Transverse colon (tissue), 4 donors: ENCODE data around the gene ROBO1. TPM values are rescaled to one million over a fixed set of nuclear protein-coding genes. Genes with fewer than 3 reads are reported as not detected.

Source experiments
- DNase-seq: peaks from one replicate; pipeline ENCODE4 v3.0.0-alpha.2; 2019
- H3K27ac ChIP-seq, 4 donors: fragments of 200-600 bp; sonication (generic); 2 replicates each; pipeline ENCODE4 v1.5.1; 2016 to 2018; ENCODE audit warnings: inconsistent platforms in 4 of 4
- H3K27me3 ChIP-seq: fragments of 200-600 bp; sonication (generic); 2 replicates; pipeline ENCODE4 v1.5.1; 2017; ENCODE audit warnings: inconsistent platforms
- H3K36me3 ChIP-seq, 4 donors: fragments of 200-600 bp; sonication (generic); 2 replicates each; pipeline ENCODE4 v1.5.1; 2017 to 2019; ENCODE audit warnings: inconsistent platforms in 4 of 4
- H3K4me1 ChIP-seq, 4 donors: fragments of 200-600 bp; sonication (generic); 2 replicates each; pipeline ENCODE4 v1.5.1; 2017 to 2020; ENCODE audit warnings: inconsistent platforms in 4 of 4
- H3K4me3 ChIP-seq, 4 donors: fragments of 200-600 bp; sonication (generic); 1 replicate in 1 of 4; 2 replicates in 3 of 4; pipeline versions ENCODE4 v1.5.1 to v1.6.1; 2017 to 2019; ENCODE audit warnings: inconsistent platforms in 4 of 4
- H3K9me3 ChIP-seq, 2 donors: fragments of 200-600 bp; sonication (generic); 2 replicates each; pipeline ENCODE4 v1.5.1; 2017 to 2019; ENCODE audit warnings: inconsistent platforms in 2 of 2
- CTCF ChIP-seq, 5 experiments: fragments of 200-600 bp in 3 of 5; fragments of 450-650 bp in 2 of 5; sonication (generic) in 3 of 5; IDR thresholded peaks; 1 replicate in 2 of 5; 2 replicates in 3 of 5; pipeline ENCODE4 v1.5.1; 2016 to 2017; ENCODE audit warnings: antibody characterized with exemption in 5 of 5, inconsistent platforms in 3 of 5, mild to moderate bottlenecking in 2 of 5, moderate library complexity in 1 of 5
- EP300 ChIP-seq: sonication (generic); formaldehyde crosslinking; IDR thresholded peaks from one replicate; pipeline ENCODE4 v1.6.1; 2017; ENCODE audit warnings: antibody characterized with exemption, low read depth
- POLR2A ChIP-seq: fragments of 450-650 bp; IDR thresholded peaks from one replicate; pipeline ENCODE4 v1.6.1; 2016; ENCODE audit warnings: antibody characterized with exemption, mild to moderate bottlenecking, moderate library complexity
- POLR2AphosphoS5 ChIP-seq, 3 donors: sonication (generic); formaldehyde crosslinking; IDR thresholded peaks; one replicate each; pipeline ENCODE4 v1.6.1; 2016; ENCODE audit warnings: antibody characterized with exemption in 3 of 3
- WGBS, 2 donors: methylation state at CpG; one replicate each; pipeline ENCODE4 v1.1.5; 2018; ENCODE audit warnings: low coverage in 1 of 2; 5-methylcytosine and 5-hydroxymethylcytosine counted together
- in situ Hi-C, 4 donors: fragments of 200-750 bp; cut with MboI; loops; one replicate each; pipeline versions ENCODE4 v1.15.0 to v1.15.1; 2017; ENCODE audit warnings: low sequenced_read_pairs in 3 of 4, low pct_ligation_motif_present in 1 of 4, low pct_unique_long_range_greater_than_20kb in 1 of 4
- intact Hi-C: fragments of 100-400 bp; cut with DNase I; formaldehyde crosslinking; loops from one replicate; pipeline ENCODE4 v1.15.1; 2023; ENCODE audit warnings: low total_unique reads
- total RNA-seq, 4 donors: library from RNA; depleted of rRNA; stranded (reverse); fragments of >200 nt; gene quantifications; one replicate each; pipeline ENCODE4 v1.1.0, GENCODE V29; 2016

The ROBO1 gene
- total RNA-seq, 4 donors from 2014 or later: 7.6 to 68.7 (median 9.1) TPM

- intact Hi-C loops (no loop called here), in situ Hi-C loops (no loop called here)
- Histone ChIP-seq H3K9me3 (no peaks in the 10 kb centered on the region), H3K4me1 (no peaks in the 10 kb centered on the region), H3K36me3 (no peaks in the 10 kb centered on the region), H3K4me3 (no peak overlapping the region), H3K27ac (no peak overlapping the region), H3K27me3 (no peaks in the 10 kb centered on the region)
- DNase-seq: no peak
- TF ChIP-seq EP300 (no peak), CTCF (IDR thresholded peaks at IDR 0.05) (no peak), POLR2AphosphoS5 (IDR thresholded peaks at IDR 0.05) (no peak)
Measured at GRCh38 chr3:78906245-78906644, 861.6 kb downstream of the ROBO1 start.

- DNase-seq: no peak
- Histone ChIP-seq H3K4me1 (no peaks in the 10 kb centered on the region), H3K36me3 (no peaks in the 10 kb centered on the region), H3K9me3 (no peaks in the 10 kb centered on the region), H3K4me3 (no peak overlapping the region), H3K27me3 (no peaks in the 10 kb centered on the region), H3K27ac (no peak overlapping the region)
- intact Hi-C loops: no loop called here
- no peak for TF ChIP-seq POLR2A
- TF ChIP-seq CTCF (IDR thresholded peaks at IDR 0.05): no peak
- 80 to 83% methylated on average over 3 of the region's 3 CpGs for WGBS, 2 donors
- in situ Hi-C loops: no loop called here
Measured at GRCh38 chr3:78905700-78906099, 862.1 kb downstream of the ROBO1 start.

- in situ Hi-C loops: no loop called here
- intact Hi-C loops: no loop called here
- WGBS, 2 donors: 88 to 100% methylated on average over 1 of the region's 1 CpG
Measured at GRCh38 chr3:78901544-78901943, 866.3 kb downstream of the ROBO1 start.

GRCh38 chr3:78900880-78901279 is 866.9 kb downstream of the ROBO1 start:
- in situ Hi-C loops: no loop called here
- no peaks in the 10 kb centered on the region for H3K4me1 ChIP-seq
- H3K36me3 ChIP-seq: no peaks in the 10 kb centered on the region
- H3K4me3 ChIP-seq: no peak overlapping the region
- WGBS, 2 donors: 81 to 88% methylated on average over 1 to 3 of the region's 3 CpGs
- DNase-seq: no peak
- TF ChIP-seq EP300: no peak
- TF ChIP-seq POLR2AphosphoS5 (IDR thresholded peaks at IDR 0.05): no peak
- no peak for TF ChIP-seq POLR2A
- no peak for TF ChIP-seq CTCF (IDR thresholded peaks at IDR 0.05)
- no peaks in the 10 kb centered on the region for H3K9me3 ChIP-seq
- intact Hi-C loops: no loop called here
- no peak overlapping the region for H3K27ac ChIP-seq
- H3K27me3 ChIP-seq: no peaks in the 10 kb centered on the region

More at GRCh38 chr3:78901544-78901943, 866.3 kb downstream of the ROBO1 start:
- no peak overlapping the region for H3K4me3 ChIP-seq
- no peaks in the 10 kb centered on the region for H3K9me3 ChIP-seq
- no peak overlapping the region for H3K27ac ChIP-seq
- H3K36me3 ChIP-seq: no peaks in the 10 kb centered on the region
- DNase-seq: no peak
- no peak for TF ChIP-seq EP300
- TF ChIP-seq CTCF (IDR thresholded peaks at IDR 0.05): no peak
- TF ChIP-seq POLR2A: no peak
- no peak for TF ChIP-seq POLR2AphosphoS5 (IDR thresholded peaks at IDR 0.05)
- no peaks in the 10 kb centered on the region for H3K27me3 ChIP-seq
- no peaks in the 10 kb centered on the region for H3K4me1 ChIP-seq
